HFF-Myc (cell line): ENCODE results near the gene POLR1F.
A peak's percentile ranks its signal among the peaks of the same experiment; 100 is the strongest.

Source experiments
- DNase-seq: peaks from one replicate; pipeline ENCODE4 v3.0.0-alpha.2; 2011; ENCODE audit warnings: low read depth; ENCODE audit errors: extremely low read depth
- H3K4me3 ChIP-seq: replicated peaks from 2 replicates; pipeline ENCODE4 v1.5.1; 2011; ENCODE audit warnings: low read depth, mild to moderate bottlenecking, control low read depth, low read length
- CTCF ChIP-seq: IDR thresholded peaks from 2 replicates; pipeline ENCODE4 v1.5.1; 2012; ENCODE audit warnings: mild to moderate bottlenecking, low read depth, low read length, control low read depth; ENCODE audit errors: missing control alignments

Gene POLR1F

GRCh38 chr7:19681596-19681995, 27.2 kb downstream of the POLR1F start:
- TF ChIP-seq CTCF = no peak
- H3K4me3 ChIP-seq = no peak overlapping the region
- DNase-seq = no peak

DNA sequence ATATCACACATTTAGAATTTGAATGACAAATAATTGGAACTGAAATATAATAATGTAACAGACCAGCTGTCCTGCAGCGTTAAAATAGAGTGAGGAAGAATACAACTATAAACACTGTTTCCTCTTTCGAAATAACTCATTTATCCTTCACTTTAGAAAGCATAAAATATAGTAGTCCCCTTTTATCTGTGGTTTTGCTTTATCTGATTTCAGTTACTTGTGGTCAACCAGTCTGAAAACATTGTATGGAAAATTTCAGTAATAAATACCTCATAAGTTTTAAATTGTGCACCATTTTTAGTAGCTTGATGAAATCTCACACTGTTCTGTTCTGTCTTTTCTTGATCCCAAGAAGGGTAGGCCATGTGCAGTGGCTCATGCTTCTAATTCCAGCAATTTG, 31.7 kb downstream of the POLR1F start:
- no peak overlapping the region for H3K4me3 ChIP-seq
- TF ChIP-seq CTCF = no peak
- DNase-seq = no peak

DNA sequence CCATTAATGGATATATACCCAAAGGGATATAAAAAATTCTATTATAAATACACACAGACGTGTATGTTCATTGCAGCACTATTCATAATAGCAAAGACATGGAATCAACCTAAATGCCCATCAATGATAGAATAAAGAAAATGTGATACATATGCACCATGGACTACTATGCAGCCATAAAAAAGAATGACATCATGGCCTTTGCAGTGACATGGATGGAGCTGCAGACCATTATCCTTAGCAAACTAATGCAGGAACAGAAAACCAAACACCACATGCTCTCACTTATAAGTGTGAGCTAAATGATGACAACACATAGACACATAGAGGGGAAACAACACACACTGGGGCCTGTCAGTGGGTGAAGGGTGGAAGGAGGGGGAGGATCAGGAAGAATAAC, 33.0 kb downstream of the POLR1F start:
- no peak overlapping the region for H3K4me3 ChIP-seq
- DNase-seq = no peak
- no peak for TF ChIP-seq CTCF

- DNase-seq = no peak
- TF ChIP-seq CTCF = no peak
- H3K4me3 ChIP-seq = no peak overlapping the region
Measured at GRCh38 chr7:19674266-19674960, 34.4 kb downstream of the POLR1F start.

- H3K4me3 ChIP-seq = no peak overlapping the region
- no peak for DNase-seq
- no peak for TF ChIP-seq CTCF
Measured at GRCh38 chr7:19670806-19671205, 38.0 kb downstream of the POLR1F start.

DNA sequence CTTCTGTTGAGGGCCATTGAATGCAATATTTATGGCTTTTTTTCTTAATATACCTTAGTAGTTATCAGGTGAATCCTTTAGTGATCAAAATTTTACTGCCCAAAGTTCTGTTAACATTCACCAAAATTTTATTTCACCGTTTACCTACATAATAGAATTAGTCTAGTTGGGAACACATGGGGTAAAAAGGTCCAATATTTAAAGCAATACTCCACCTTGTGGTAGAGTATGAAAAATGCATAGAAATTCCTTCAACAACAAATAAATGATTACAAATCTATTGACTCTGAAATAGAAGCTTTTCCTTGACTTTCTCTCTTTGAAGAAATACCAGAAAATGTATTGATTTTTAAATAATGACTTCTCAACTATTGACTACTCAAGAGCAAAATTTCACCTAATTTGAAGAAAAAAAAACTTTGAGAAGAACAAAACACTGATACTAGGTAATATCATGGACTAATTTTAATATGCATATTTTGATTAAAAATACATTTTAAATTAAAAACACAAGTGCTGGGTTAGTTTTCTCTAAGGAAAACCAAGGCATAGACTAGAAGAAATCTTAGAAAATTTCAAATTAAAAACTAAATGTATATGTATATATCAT, 43.3 kb downstream of the POLR1F start:
- H3K4me3 ChIP-seq = no peak overlapping the region
- peak; percentile 40 for TF ChIP-seq CTCF
- DNase-seq = no peak

DNA sequence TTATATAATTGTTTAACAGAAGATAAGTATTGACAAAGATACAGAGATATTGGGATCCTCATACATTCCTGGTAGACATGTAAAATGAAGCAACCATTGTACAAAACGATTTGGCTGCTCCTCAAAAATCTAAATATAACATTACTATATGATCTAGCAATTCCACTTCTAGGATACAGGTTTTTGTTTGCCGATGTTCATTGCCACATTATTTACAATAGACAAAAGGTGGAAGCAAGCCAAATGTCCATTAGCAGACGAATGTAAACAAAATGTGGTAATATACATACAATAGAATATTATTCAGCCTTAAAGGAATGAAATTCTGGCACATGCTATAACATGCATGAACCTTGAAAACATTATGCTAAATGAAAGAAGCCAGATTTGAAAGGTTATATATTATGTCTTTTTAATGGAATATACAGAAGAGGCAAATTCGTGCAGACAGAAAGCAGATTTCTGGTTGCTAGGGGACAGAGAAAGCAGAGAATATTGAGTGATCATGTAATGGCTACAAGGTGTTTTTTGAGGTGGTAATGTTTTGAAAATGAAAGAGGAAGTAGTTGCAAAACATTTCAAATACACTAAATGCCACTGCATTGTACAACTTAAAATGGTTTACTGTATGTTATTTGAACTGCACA, 44.9 kb downstream of the POLR1F start:
- no peak for TF ChIP-seq CTCF
- DNase-seq = no peak
- H3K4me3 ChIP-seq = no peak overlapping the region
